ENCODE results near the gene PRDM13.

DNA sequence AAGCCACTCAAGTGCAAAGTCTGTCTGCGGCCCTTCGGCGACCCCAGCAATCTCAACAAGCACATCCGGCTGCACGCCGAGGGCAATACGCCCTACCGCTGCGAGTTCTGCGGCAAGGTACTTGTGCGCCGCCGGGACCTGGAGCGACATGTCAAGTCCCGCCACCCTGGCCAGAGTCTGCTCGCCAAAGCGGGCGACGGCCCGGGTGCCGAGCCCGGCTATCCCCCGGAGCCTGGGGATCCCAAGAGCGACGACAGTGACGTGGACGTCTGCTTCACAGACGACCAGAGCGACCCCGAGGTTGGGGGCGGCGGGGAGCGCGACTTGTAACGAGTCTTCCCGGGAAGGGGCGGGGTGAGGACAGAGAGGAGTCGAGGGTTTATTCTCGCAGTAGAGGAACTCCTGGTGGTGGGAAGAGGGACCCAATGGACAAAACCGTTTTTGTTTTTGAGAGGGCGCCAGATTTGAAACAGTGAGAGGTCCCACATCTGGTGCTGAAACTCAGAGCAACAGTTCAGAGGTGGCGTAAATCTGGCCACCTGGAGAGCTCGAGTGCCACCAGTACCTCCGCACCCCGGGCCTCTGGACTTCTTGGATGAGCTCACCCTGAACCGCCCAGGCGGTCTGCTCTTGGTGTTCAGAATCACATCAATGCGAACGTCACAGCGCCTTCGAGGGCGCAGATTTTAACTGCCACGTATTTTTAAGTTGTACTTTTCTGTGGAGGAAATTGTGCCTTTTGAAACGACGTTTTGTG is 8.0 kb downstream of the PRDM13 start:
- no peak for TF ChIP-seq POLR2A (IDR thresholded peaks at IDR 0.05; ENCODE audit: low read length)
- no peak for TF ChIP-seq GATA1 (IDR thresholded peaks at IDR 0.05; ENCODE audit: low read depth, low read length)

Measured in erythroblast (primary cell).